K562 (cell line): ENCODE measurements around the gene NME7. TPM values are rescaled to one million over a fixed set of nuclear protein-coding genes. Genes with fewer than 3 reads are reported as not detected.

Experiments used
- L3MBTL2 ChIP-seq: fragments of 450-650 bp; IDR thresholded peaks from 2 replicates; pipeline ENCODE4 v1.6.1; 2016; ENCODE audit warnings: mild to moderate bottlenecking, moderate library complexity
- NFRKB ChIP-seq: fragments of 450-650 bp; IDR thresholded peaks from 2 replicates; pipeline ENCODE4 v1.6.1; 2016; ENCODE audit warnings: low read depth
- SAFB ChIP-seq: fragments of 200-400 bp; formaldehyde crosslinking; IDR thresholded peaks from 2 replicates; pipeline ENCODE4 v1.6.1; 2017; ENCODE audit warnings: low read depth, low read length, borderline replicate concordance
- SMAD4 ChIP-seq: fragments of 250-450 bp; sonication (Bioruptor Pico); conservative IDR thresholded peaks from 2 replicates; pipeline ENCODE4 v1.8.0; 2021; ENCODE audit warnings: inconsistent platforms, mild to moderate bottlenecking, moderate library complexity
- ZNF584 ChIP-seq: fragments of 200-800 bp; sonication (Bioruptor generic); IDR thresholded peaks from 2 replicates; pipeline ENCODE4 v1.6.1; 2016; ENCODE audit warnings: low read depth, mild to moderate bottlenecking, missing genetic modification characterization, missing compliant biosample characterization
- polyA plus RNA-seq, 8 experiments: library from polyadenylated mRNA; depleted of rRNA in 4 of 8; stranded (reverse) in 5 of 8; unstranded in 3 of 8; fragments of >200 nt; fragmentation: Nextera tagmentation in 2 of 8; fragmentation: Illumina TruSeq in 1 of 8; extraction: Ambion mirVana in 2 of 8; extraction: Trizol in 1 of 8; gene quantifications; 2 replicates each; pipeline versions ENCODE4 v1.2.1 to v1.2.3, GENCODE V29; 2011 to 2014; ENCODE audit warnings: inconsistent platforms in 1 of 8, missing spikeins in 1 of 8
- total RNA-seq, 7 experiments: library from RNA; depleted of rRNA in 6 of 7; stranded (reverse); fragments of >200 nt in 6 of 7; fragmentation: Illumina TruSeq in 2 of 7; extraction: Trizol in 2 of 7; gene quantifications; 2 replicates each; pipeline versions ENCODE4 v1.2.1 to v1.2.3, GENCODE V29; 2011 to 2021; ENCODE audit warnings: low replicate concordance in 1 of 7
- TF ChIP-seq, protein P1 (sequence below): fragments of 250-450 bp; sonication (Bioruptor Pico); IDR thresholded peaks from 2 replicates; pipeline ENCODE4 v1.5.0; 2021; ENCODE audit warnings: mild to moderate bottlenecking, borderline replicate concordance
- TF ChIP-seq, protein P2 (sequence below), 2 experiments: fragments of 250-450 bp in 1 of 2; fragments of 450-650 bp in 1 of 2; sonication (Bioruptor Pico) in 1 of 2; IDR thresholded peaks; 2 replicates each; pipeline versions ENCODE4 v1.6.1 to v1.8.0; 2016 to 2021; ENCODE audit warnings: mild to moderate bottlenecking in 2 of 2, moderate library complexity in 2 of 2, missing compliant biosample characterization in 1 of 2, missing genetic modification characterization in 1 of 2
- TF ChIP-seq, protein P3 (sequence below): fragments of 450-650 bp; IDR thresholded peaks from 2 replicates; pipeline ENCODE4 v1.6.1; 2016; ENCODE audit warnings: mild to moderate bottlenecking, moderate library complexity

The NME7 gene
- total and polyA plus RNA-seq, 9 of the 15 experiments (the other 6 are each of a cell fraction or from before 2014, with no cell fraction given), result 7.9 to 43.2 (median 23.9) TPM

DNA sequence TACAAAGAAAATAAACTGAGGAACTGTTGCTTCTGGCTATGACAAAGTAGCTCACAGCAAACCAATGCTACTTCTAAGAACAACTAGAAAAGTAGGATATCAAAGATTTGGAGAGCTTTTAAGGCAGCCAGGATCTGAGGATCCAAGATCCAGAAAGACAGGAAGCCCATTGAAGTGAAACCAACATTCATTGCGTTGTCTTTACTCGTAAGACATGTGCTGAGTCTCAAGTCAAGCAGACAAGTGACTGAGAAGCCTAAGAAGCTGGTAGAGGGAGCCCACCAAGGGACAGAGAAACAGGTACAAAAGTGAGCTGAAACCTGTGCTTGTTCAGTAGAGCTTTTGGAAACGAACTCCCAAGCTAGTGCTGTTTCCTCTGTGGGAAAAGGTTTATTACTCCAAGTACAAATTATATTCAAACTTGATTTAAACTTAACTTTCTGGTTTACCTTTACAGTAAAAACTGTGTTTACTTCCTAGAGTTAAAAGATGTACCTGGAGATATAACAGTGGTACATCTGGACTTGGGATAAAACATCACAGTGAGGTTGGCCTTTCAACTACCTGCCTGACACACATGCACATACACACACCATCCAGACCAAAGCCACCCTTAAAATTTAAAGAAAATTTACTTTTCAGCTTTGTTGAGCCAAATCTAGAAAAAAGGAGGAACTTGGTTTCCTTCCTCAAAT is 41.2 kb downstream of the NME7 start (continued):
- TF ChIP-seq, protein P1, sequence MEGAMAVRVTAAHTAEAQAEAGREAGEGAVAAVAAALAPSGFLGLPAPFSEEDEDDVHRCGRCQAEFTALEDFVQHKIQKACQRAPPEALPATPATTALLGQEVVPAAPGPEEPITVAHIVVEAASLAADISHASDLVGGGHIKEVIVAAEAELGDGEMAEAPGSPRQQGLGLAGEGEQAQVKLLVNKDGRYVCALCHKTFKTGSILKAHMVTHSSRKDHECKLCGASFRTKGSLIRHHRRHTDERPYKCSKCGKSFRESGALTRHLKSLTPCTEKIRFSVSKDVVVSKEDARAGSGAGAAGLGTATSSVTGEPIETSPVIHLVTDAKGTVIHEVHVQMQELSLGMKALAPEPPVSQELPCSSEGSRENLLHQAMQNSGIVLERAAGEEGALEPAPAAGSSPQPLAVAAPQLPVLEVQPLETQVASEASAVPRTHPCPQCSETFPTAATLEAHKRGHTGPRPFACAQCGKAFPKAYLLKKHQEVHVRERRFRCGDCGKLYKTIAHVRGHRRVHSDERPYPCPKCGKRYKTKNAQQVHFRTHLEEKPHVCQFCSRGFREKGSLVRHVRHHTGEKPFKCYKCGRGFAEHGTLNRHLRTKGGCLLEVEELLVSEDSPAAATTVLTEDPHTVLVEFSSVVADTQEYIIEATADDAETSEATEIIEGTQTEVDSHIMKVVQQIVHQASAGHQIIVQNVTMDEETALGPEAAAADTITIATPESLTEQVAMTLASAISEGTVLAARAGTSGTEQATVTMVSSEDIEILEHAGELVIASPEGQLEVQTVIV (CRISPR knock-in tag), result no peak
- TF ChIP-seq L3MBTL2 (0 out of 2 replicates have a peak, but pooled peaks have one; percentile 17), ZNF584 (CRISPR knock-in tag) (0 out of 2 replicates have a peak, but pooled peaks have one; percentile 60), SAFB (no peak), NFRKB (0 out of 2 replicates have a peak, but pooled peaks have one; percentile 23), SMAD4 (0 out of 2 replicates have a peak, but pooled peaks have one; percentile 17)
- TF ChIP-seq, protein P2, sequence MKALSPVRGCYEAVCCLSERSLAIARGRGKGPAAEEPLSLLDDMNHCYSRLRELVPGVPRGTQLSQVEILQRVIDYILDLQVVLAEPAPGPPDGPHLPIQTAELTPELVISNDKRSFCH (CRISPR knock-in tag; IDR thresholded peaks at IDR 0.05), result no peak
- TF ChIP-seq, protein P2 (tag; IDR thresholded peaks at IDR 0.05), result 0 out of 2 replicates have a peak, but pooled peaks have one; percentile 6
- TF ChIP-seq, protein P3, sequence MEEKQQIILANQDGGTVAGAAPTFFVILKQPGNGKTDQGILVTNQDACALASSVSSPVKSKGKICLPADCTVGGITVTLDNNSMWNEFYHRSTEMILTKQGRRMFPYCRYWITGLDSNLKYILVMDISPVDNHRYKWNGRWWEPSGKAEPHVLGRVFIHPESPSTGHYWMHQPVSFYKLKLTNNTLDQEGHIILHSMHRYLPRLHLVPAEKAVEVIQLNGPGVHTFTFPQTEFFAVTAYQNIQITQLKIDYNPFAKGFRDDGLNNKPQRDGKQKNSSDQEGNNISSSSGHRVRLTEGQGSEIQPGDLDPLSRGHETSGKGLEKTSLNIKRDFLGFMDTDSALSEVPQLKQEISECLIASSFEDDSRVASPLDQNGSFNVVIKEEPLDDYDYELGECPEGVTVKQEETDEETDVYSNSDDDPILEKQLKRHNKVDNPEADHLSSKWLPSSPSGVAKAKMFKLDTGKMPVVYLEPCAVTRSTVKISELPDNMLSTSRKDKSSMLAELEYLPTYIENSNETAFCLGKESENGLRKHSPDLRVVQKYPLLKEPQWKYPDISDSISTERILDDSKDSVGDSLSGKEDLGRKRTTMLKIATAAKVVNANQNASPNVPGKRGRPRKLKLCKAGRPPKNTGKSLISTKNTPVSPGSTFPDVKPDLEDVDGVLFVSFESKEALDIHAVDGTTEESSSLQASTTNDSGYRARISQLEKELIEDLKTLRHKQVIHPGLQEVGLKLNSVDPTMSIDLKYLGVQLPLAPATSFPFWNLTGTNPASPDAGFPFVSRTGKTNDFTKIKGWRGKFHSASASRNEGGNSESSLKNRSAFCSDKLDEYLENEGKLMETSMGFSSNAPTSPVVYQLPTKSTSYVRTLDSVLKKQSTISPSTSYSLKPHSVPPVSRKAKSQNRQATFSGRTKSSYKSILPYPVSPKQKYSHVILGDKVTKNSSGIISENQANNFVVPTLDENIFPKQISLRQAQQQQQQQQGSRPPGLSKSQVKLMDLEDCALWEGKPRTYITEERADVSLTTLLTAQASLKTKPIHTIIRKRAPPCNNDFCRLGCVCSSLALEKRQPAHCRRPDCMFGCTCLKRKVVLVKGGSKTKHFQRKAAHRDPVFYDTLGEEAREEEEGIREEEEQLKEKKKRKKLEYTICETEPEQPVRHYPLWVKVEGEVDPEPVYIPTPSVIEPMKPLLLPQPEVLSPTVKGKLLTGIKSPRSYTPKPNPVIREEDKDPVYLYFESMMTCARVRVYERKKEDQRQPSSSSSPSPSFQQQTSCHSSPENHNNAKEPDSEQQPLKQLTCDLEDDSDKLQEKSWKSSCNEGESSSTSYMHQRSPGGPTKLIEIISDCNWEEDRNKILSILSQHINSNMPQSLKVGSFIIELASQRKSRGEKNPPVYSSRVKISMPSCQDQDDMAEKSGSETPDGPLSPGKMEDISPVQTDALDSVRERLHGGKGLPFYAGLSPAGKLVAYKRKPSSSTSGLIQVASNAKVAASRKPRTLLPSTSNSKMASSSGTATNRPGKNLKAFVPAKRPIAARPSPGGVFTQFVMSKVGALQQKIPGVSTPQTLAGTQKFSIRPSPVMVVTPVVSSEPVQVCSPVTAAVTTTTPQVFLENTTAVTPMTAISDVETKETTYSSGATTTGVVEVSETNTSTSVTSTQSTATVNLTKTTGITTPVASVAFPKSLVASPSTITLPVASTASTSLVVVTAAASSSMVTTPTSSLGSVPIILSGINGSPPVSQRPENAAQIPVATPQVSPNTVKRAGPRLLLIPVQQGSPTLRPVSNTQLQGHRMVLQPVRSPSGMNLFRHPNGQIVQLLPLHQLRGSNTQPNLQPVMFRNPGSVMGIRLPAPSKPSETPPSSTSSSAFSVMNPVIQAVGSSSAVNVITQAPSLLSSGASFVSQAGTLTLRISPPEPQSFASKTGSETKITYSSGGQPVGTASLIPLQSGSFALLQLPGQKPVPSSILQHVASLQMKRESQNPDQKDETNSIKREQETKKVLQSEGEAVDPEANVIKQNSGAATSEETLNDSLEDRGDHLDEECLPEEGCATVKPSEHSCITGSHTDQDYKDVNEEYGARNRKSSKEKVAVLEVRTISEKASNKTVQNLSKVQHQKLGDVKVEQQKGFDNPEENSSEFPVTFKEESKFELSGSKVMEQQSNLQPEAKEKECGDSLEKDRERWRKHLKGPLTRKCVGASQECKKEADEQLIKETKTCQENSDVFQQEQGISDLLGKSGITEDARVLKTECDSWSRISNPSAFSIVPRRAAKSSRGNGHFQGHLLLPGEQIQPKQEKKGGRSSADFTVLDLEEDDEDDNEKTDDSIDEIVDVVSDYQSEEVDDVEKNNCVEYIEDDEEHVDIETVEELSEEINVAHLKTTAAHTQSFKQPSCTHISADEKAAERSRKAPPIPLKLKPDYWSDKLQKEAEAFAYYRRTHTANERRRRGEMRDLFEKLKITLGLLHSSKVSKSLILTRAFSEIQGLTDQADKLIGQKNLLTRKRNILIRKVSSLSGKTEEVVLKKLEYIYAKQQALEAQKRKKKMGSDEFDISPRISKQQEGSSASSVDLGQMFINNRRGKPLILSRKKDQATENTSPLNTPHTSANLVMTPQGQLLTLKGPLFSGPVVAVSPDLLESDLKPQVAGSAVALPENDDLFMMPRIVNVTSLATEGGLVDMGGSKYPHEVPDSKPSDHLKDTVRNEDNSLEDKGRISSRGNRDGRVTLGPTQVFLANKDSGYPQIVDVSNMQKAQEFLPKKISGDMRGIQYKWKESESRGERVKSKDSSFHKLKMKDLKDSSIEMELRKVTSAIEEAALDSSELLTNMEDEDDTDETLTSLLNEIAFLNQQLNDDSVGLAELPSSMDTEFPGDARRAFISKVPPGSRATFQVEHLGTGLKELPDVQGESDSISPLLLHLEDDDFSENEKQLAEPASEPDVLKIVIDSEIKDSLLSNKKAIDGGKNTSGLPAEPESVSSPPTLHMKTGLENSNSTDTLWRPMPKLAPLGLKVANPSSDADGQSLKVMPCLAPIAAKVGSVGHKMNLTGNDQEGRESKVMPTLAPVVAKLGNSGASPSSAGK, result peak; percentile 35; the same call in 1 of the 2 replicates
